Stimulated activated CD4-positive, alpha-beta T cell treated with anti-CD3 and anti-CD28 coated beads, Interleukin-4, amount 100 ng/mL, for 48 hours (primary cell): ENCODE results near the gene C2CD4D.

ENCODE experiments used
- DNase-seq, 2 donors: peaks; one replicate each; pipeline ENCODE4 v3.0.0-alpha.2; 2020; ENCODE audit warnings: low read depth in 2 of 2

The C2CD4D gene

GRCh38 chr1:151790071-151790939 is 49.3 kb downstream of the C2CD4D start, which contains the start of gene TDRKH:
Gene TDRKH (minus strand): TSS chr1:151790500. CDS start chr1:151783022, 7,478 bp downstream.
- peak; percentile 96 to 99 for DNase-seq
